ENCODE measurements around the gene MXD4.
"Not testable (repeated sequence)": the region's sequence is repeated elsewhere in the genome, so short reads cannot be mapped to it uniquely, and the experiment has no call there.

MXD4 gene

GRCh38 chr4:2276581-2277325 lies 14.8 kb upstream of the MXD4 start:
- DNase-seq (ENCODE audit: low read depth in 3 of 3, low spot score in 1 of 3), result no peak

DNA sequence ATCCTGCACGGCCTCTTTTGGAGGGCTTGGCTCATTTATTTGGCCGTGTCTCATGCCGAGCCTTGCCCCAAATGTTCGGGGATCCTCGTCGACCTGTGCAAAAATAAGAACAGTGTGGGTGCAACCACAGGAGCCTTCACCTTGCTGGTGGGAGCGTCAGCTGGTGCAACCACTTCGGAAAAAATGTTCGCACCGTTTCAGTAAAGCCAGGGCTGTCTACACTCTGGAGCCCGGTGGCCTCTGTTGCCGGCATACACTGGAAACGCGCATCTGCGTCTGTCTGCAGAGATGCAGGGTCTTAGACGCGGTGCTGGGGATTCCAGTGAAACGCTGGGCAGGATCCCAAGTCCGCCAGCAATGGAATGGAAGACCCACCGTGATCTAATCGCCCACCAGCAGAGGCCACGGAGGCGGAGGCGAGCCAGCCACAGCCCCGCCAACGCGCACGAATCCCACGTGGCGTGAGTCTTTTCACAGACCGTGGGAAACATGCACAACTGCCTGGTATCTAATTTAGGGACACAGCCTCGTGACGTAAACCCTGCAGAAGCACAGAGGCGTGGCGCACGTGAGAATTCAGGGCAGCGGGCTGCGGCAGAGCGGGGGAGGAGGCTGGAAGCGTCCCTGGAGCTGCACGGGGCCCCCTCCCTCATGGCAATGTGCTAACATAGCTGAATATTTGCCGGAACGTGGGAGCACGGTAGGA lies 13.8 kb upstream of the MXD4 start:
- DNase-seq (ENCODE audit: low read depth in 3 of 3, low spot score in 1 of 3), result no peak

DNA sequence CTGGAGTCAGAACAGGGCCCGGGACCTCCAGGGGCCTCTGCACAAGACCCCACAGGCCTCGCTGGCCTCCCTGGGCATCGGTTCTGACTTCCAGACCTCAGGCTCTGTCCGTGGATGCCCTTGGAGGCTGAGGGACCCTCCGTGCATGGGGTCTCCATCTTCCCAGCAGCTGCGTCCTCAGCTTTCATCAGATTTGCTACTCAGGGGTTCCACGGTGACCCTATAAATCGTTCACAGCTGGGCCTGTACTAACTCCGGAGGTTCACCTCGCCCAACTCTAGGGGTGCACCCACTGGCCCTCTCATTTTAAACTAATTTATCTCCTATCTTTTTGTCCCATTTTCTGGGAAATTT lies 13.1 kb upstream of the MXD4 start:
- DNase-seq (ENCODE audit: low read depth in 3 of 3, low spot score in 1 of 3), result not testable (repeated sequence)

- DNase-seq (ENCODE audit: low read depth in 3 of 3, low spot score in 1 of 3), result no peak
These were observed 12.6 kb upstream of the MXD4 start for GRCh38 chr4:2274320-2275043.

DNA sequence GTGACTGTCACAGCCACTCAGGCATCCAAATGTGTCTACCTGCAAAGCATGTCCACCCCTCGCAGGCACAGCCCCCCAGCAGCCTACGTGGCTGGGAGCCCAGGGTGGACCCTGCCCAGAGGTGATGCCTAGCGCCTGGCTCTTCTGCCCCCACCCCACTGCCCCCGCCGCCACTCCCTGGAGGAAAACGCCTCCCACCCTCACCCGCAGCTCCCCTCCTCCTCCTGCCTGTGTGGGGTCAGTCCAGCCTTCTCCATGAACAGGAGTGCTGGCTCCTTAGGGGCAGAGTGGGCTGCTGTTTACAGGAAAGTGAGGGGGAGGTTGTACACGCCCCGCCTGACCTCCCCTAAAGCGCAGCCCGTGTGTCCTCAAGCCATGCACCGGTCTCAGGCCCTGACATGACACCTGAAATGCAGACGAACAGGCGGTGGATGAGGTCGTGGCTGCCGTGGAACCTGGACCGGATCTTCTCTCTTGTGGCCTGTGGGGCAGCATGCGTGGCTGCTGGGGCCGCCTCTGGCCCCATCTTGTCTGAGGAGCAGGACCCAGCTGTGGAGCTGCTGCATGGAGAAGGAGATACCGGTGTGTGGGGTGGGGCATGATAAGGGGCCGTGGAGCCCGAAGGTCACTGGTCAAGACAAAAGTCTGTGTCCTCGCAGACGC lies 11.9 kb upstream of the MXD4 start:
- DNase-seq (ENCODE audit: low read depth in 3 of 3, low spot score in 1 of 3), result no peak

DNA sequence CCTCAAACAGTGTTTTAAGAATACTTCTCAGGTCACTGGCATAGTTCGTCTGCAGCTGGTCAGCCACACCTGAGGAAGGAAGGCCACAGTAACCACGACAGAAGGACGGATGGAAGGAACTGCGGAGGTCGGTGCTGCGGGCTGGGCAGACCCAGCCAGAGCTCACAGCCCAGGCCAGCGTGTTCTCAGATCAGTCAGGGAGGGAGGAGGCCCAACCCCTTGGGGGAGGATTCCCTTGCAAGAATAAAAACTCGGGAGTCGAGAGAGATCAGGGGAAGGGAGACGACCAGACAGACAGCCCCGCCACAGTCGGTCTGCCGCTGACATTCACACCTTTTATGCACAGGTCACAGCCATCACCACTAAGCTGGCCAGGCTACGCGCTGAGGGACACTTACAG lies 11.3 kb upstream of the MXD4 start:
- no peak for DNase-seq (ENCODE audit: low read depth in 3 of 3, low spot score in 1 of 3)

DNA sequence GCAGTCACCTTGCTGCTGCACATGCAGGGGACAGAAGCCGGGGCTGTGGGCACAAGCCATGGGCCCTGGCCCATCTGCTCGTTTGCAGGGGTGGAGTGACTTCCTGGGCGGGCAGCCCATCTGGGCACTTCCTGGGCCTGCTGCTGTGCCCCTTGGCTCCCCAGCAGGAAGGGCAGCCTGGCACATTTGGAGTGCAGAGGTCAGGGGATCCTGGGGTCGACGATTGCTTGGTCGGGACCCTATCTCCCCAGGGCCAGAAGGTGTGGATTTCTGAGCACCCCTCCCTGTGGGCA lies 10.9 kb upstream of the MXD4 start:
- no peak for DNase-seq (ENCODE audit: low read depth in 3 of 3, low spot score in 1 of 3)

DNA sequence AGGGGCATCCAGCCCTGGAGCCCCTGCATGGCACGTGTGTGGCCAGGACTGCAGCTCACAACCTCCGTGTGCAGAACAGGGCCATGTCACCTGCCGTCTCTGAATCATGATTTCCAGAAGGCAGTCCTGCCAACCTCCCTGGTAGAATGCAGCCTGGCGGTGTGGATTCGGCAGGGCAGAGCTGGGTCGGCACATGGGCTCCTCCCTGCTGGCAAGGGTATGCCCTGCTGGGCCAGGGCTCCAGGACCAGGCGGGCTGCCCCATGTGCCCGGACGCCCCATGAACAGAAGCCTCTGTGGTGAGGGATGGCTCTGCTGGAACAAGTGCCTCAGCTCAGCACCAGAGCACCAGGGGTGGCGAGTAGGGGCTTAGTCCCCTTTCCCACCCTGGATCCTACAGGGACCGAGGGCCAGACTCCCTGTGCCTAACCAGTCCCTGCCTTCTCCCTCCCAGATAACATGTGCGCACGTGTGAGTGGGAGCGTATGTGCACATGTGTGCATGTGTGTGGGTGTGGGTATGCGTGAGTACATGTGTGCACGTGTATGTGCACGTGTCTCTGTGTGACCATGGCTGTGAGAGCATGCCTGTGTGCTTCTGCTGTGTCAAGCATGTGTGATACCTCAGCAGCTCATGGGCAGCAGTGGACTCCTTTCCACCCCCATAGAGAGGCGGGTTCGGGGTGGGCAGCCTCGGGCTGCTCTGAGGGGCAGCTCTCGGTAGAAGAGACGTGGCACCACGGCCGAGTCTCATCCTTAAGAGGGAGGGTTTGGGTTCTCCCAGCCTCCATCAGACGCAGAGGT lies 10.3 kb upstream of the MXD4 start:
- DNase-seq (ENCODE audit: low read depth in 3 of 3, low spot score in 1 of 3), result no peak

DNA sequence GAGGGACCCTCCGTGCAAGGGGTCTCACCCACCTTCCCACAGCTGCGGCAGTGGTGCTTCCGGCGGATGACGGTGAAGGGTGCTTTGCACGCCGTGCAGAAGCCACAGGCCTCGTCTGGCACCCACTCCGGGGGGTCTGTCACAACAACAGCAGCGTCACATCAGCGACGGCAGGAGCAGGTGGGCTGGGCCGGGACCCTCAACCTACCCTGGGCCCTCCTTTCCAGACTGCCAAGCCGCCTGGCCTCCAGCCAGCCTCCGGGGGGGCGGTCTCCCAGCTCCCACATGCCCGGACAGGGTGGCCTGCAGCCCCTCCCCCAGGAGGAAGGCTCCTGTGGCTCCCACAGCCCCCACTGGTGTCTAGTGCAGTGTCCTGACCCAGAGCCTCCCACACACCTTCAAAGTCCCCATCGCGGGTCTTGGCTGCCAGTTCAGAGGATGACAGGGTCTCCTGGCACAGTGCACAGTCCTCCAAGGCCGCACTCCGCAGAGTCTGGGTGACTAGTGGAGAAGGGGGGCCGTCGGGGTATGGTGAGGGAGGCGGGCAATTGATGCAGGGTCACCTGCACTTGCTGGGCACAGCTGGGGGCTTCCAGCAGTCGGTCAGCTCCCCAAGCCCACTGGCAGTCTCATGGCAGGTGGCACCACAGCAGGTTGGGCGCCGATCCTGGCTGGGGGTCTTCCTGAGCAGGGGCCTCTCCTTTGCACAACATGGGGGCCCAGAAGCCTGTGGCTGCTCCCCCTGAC lies 9.5 kb upstream of the MXD4 start:
- no peak for DNase-seq (ENCODE audit: low read depth in 3 of 3, low spot score in 1 of 3)

DNA sequence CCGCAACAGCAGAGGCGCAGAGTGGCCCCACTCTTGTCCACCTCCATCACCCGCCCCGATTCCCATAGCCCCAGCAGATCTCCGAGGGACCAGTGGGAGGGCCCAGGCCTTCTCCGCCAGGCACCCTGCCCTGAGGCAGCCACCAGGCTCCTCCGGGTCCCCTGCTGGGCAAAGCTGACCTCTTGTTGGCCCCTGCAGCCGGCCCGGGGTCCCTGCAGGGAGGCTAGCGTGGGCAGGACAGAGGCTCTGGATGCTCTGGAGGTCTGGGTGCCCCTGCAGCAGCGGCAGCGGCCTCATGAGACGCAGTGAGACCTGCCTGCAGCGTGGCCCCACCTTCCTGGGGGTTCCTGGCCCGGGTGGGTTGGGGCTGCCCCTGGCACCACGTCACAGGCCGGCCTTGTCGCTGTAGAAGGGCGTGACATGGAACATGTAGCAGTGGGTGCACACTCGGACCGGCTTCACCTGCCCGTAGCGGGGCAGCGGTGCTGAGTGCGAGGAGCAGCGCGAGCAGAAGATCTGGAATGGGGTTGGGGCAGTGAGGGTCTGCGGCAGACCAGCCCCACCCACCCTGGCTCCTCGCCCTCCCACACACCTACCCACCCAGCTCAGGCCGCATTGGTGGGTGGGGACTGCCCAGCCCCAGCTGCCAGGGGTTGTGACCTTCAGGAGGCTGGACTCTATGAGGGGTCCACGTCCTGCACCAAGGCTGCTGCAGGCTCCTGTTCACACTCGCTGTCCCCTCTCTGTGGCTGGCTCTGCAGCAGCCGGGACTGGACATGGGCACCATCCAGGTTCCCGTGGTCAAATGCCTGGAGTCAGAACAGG lies 8.6 kb upstream of the MXD4 start:
- no peak for DNase-seq (ENCODE audit: low read depth in 3 of 3, low spot score in 1 of 3)

GRCh38 chr4:2269618-2270163 lies 7.8 kb upstream of the MXD4 start:
- DNase-seq (ENCODE audit: low read depth in 3 of 3, low spot score in 1 of 3), result no peak

GRCh38 chr4:2269206-2269531 lies 7.3 kb upstream of the MXD4 start:
- DNase-seq (ENCODE audit: low read depth in 3 of 3, low spot score in 1 of 3), result no peak

DNA sequence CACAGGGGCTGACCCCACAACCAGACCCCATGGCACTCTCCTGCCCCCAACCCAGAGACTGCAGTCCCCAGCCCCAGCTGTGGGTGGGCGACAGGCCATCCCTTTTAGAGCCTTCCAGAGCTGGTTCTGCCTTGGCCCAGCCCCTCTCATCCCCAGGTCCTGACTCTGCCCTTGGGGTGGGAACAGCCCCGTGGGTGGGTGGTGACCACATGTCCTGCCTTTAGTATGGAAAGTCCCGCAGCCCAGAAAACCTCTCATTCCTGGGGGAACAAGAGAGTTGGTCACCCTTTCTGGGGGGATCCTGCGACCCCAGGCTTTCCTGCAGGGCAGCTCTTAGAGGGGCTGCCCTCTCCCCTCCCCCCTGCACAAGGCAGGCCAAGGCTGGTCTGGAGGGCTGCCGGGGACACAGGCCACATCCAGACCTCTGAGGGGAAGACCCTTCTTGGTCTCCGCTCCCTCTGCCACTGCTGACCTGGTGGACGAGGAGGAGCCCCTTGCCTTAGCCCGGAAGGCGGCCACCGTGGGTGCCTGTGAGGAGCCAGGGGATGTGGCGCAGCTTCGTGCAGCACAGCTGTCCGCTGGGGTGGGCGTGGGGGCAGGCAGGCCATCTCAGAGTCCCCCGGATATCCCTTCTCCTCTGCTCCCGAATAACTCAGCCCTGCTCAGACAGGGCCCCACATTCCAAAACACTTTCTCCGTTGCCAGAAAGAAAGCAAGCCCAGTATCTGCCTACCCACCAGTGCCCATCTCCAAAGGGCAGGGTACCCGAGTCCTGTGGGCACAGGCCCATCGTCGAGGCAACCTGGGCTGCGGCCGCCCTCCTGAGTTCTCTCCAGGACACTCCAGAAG lies 6.7 kb upstream of the MXD4 start:
- no peak for DNase-seq (ENCODE audit: low read depth in 3 of 3, low spot score in 1 of 3)

GRCh38 chr4:2267841-2268240 lies 5.9 kb upstream of the MXD4 start:
- DNase-seq (ENCODE audit: low read depth in 3 of 3, low spot score in 1 of 3), result no peak

DNA sequence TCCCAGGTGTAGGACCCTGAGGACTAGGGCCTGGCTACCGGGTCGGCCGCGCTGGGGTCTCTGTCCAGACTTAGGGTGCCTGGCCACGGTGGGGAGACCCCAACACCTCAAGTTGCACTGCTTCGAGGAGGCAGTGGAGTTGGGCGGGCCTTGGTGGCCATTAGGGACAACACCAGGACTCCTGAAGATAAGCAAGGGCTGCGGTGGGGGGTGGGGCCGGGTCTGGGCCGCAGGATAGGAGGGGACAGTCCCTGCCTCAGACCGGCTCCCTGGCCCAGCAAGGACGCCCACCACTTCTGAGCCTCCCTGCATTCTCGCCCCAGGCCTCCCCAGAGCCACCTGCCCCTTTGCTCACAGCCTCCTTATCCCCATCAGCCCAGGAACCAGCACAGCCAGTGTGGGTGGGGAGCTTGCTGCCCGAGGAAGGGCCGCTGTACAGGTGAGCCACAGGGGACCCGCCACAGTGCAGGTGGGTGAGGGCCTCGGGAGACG lies 5.5 kb upstream of the MXD4 start:
- no peak for DNase-seq (ENCODE audit: low read depth in 3 of 3, low spot score in 1 of 3)

DNA sequence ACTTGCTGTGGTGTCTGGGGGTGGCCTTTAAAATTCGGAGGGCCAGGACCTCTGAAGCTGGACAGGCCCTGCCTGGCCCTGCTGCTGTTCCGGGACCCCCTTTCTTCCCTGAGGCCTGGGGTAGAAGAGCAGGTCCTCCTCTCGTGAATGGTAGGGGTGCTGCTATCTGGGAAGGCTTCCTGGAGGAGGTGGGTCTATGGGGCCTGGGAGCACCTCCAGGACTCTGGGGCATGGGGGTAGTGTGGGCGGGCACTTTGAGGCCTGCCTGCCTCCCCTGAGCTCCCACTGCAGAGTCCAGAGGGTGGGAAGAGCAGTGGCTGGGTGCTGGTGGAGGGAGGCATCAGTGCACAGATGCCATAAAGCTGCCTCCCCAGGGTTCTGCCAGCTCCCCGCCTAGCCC lies 4.9 kb upstream of the MXD4 start:
- no peak for DNase-seq (ENCODE audit: low read depth in 3 of 3, low spot score in 1 of 3)

GRCh38 chr4:2266181-2266580 lies 4.3 kb upstream of the MXD4 start:
- DNase-seq (ENCODE audit: low read depth in 3 of 3, low spot score in 1 of 3), result no peak

Measured in stimulated activated CD4-positive, alpha-beta T cell treated with anti-CD3 and anti-CD28 coated beads, TNF-alpha, amount 100 ng/mL, for 1 hour (primary cell).